RPMI8226 (cell line): ENCODE data around the gene ZNF783.
"Not testable (repeated sequence)": the region's sequence is repeated elsewhere in the genome, so short reads cannot be mapped to it uniquely, and the experiment has no call there.

ENCODE experiments used
- DNase-seq: peaks from one replicate; pipeline ENCODE4 v3.0.0-alpha.2; 2015

Gene ZNF783

DNA sequence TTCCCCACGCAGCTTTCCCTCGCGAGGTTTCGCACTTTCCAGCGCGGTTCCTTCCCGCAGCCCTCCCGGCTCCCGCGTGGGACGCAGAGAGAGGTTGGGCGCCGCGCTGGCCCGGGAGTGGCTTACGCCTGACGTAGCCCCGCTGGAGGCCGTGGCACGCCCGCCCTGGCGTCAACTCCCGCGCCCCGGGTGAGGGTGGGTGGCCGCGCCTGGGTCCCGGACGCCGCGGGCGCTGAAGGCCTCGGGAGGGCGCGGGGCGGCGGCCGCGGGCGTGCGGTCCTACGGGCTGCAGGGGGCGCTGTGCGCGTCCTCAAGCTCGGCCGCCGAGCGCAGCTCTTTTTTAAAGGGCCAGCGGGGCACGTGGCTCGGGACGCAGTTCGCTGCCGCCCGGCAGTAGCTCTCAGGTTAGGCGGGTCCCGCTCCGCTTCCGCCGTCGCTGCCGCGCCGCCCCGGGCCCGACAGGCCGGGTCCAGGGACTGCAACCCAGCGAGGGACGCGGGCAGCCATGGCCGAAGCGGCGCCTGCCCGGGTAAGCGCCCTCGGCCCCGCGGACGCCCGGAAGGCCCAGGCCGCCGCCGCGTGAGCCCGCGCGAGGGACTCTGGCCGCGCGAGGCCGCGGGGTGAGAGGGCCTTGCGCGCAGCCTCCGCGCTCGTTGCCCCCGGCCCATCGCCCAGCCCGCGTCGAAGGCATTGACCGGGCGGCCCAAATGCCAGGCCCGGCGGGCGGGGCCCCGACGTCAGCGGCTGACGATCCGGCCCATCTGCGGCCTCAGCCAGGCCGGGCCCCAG, at the start of gene ZNF783:
Gene ZNF783, plus strand, starts transcription at position 368 of the 789 bp plus-strand sequence. Its CDS starts 138 bp downstream, at position 506.
- DNase-seq = peak; percentile 96

DNA sequence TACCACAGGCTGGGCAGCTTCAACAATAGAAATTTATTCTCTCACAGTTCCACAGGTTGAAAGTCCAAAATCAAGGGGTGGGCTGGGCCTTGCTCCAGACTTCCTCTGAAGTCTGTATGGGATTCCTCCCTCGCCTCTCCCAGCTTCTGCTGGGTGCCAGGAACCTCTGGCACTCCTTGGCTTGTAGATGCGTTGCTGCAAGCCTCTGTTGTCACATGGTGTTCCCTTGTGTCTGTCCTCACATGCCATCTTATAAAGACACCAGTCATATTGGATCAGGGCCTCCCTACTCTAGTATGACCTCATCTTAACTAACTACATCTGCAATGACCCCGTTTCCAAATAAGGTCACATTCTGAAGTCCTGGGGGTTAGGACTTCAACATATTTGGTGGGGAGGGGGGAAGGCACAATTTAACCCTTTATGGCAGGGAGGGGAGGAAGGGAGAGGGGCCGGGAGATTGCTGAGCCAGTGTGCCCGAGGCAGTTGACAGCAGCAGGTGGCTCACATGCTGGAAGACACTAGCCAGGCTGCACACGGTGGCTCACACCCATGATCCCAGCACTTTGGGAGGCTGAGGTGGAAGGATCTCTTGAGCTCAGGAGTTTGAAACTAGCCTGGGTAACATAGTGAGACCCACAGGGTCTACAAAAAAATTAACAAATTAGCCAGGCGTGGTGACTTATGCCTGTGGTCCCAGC, 47.8 kb upstream of the ZNF783 start:
- DNase-seq = no peak

DNA sequence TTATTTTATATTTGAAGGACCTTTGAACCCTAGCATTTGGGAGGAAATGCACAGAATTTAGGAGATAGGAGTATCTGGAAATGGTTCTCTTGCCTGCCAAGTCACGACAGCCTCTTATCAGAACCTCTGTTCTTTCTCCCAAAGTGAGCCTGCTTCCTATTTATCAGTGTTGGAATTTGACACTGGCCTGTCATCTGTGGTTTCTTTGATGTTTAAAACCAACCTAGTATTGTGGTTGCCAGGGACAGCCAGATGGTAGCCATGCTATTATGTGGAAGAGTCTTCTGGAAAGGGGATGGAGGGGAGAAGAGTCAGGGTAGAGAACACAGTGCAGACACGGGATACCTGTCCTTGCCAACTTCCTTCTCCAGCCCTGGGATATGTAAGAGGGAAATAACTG, 45.6 kb upstream of the ZNF783 start:
- no peak for DNase-seq

DNA sequence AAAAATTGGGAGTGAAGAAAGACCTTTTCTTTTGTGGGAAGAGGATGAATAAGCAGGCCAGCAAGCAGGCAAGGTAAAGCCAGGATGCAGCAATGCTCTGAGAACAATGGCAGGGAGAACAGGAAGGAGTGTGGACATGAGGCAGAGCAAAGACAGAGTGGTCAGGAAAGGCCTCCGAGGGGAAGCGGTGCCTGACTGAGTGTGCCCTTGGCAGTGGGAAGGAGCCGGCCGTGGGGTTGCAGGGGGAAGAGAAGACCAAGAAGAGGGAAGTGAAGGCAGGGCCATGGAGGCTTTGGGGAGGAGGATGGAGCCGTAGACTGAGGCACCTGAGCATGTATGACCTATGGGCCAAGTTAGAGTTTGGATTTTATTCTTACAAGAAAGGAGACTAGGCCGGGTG, 44.4 kb upstream of the ZNF783 start:
- no peak for DNase-seq

DNA sequence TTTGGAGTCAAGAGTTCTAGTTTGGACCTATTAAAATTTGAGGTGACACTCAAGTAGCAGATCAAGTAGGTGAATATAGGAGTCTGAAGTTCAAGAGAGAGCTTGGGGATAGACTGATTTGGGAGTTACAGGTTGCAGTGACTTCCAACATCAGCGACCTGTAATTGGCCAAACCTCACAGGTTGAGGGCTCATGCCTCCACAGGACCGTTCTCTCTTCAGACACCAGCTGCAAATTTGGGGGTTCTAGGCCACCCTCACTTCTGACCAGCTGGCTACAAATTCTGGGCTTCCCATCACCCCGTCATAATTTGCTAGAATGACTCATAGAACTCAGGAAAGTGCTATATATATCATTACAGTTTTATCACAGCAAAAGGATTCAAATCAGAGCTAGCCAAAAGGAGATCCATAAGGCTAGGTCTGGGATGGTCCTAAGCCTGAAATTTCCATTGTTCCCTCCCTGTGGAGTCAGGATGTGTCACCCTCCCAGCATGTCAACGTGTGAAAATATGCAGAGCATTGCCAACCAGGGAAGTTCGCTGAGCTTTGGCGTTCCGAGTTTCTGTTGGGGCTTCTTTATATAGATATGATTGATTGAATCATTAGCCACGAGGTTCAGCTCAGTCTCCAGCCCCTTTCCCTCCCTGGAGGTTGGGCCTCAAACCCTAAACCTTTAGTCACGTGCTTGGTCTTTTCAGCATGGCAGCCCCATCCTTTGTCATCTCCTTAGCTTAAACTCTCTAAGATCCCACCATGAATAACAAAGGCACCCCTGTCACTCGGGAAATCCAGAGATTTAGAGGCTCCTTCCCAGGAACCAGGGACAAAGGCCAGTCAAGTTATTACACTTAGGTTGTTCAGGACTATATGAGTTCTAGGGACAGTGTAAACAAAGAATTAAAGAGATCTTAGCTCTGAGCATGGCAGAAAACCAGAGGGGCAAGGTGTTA, 43.3 kb upstream of the ZNF783 start:
- DNase-seq = no peak

DNA sequence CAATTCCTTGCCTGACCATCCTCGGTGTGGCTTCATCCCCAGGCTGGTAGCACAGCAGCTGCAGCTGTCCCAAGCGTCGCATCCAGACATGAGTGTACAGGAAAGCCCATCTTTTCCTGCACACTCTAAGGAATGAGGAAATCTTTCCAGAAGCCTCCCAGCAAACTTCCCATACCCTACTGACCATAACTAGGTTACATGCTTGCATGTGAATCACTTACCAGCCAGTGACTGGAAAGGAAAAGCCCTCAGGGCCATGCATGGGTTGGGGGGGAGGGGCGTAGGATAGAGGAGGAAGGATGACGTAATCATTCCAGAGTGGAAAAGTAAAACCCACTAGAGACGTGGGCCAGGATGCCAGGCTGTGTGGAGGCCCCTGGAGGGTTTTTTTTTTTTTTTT, 41.5 kb upstream of the ZNF783 start:
- no peak for DNase-seq

DNA sequence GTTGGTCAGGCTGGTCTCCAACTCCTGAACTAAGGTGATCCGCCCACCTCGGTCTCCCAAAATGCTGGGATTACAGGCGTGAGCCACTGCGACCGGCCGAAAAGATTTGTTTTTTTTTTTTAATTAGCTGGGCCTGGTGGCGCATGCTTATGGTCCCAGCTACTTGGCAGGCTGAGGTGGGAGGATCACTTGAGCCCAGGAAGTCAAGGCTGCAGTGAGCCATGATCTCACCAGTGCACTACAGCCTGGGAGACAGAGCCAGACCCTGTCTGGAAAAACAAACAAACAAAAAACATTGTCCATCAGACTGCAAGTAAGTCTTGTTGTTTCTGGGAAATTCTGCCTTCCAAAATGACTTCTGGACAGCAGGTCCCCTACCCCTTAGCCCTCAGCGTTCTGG, 38.8 kb upstream of the ZNF783 start:
- DNase-seq = no peak

DNA sequence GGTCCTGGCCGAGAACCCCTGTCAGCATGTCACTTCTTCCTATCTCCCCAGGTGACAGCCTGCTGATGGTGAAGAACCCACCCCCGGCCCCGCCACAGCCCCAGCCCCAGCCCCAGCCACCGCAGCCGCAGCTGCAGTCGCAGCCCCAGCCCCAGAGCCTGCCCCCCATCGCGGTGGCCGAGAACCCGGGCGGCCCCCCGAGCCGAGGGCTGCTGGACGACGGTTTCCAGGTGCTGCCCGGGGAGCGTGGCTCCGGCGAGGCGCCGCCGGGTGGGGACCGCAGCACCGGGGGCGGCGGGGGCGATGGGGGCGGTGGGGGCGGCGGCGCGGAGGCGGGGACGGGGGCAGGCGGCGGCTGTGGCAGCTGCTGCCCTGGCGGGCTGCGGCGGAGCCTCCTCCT, 38.2 kb upstream of the ZNF783 start:
- no peak for DNase-seq

DNA sequence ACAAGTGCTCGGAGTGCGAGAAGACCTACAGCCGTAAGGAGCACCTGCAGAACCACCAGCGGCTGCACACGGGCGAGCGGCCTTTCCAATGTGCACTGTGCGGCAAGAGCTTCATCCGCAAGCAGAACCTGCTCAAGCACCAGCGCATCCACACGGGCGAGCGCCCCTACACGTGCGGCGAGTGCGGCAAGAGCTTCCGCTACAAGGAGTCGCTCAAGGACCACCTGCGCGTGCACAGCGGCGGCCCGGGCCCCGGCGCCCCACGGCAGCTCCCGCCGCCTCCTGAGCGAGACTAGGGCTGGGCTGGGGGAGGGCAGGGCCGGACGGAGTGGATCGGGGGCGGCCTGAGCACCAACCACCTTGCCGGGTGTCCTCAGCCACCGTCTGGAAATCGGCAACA, 37.6 kb upstream of the ZNF783 start:
- DNase-seq = no peak

DNA sequence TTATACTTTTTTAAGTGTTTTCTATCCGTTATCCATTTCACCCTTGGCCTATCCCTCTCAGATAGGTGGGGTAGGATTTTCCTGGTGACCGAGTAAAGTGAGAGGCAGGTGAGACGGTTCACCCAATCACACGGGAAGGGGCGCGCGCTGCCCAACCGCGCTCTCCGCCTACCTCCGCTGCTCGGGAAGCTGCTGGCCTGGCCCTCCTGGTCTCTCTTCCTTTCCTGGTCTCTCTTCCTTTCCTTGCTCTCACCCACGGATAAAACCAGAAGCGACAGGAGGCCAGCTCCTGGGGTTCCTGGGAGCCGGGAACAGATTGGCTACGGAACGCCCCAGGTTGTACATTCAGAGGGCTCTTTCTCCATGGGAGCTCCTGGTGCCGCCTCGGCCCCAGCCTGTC, 36.9 kb upstream of the ZNF783 start:
- DNase-seq = no peak

DNA sequence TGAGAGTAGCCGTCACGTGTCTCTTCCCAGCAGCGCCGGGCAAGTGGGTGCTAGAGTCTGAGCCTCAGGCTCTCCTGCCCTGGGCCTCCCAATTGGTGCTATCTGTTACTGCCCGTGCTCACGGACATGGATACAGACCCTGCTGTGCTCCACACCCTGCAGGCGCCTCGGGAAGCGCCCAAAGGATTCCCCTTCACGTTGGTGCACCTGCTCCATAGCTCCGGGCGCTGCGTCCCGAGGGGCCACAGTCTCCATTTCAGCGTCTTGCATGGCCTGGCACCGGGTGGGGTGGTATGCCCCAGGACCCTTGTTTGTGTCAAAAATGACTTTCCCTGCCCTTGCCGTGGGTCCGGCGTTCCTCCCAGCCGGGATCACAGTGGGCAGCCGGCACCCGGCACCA, 36.3 kb upstream of the ZNF783 start:
- DNase-seq = no peak

DNA sequence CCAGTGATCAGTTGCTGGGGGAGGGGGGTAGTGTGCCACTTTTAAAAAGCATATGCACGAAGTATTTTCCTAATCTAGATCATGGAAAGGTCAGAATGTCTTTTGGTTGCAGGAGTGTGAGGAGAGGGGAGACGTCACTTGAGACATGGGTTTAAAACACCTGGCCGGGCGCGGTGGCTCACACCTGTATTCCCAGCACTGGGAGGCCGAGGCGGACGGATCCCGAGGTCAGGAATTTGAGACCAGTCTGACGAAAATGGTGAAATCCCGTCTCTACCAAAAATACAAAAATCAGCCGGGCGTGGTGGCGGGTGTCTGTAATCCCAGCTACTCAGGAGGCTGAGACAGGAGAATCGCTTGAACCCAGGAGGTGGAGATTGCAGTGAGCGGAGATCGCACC, 35.6 kb upstream of the ZNF783 start:
- DNase-seq = not testable (repeated sequence)

DNA sequence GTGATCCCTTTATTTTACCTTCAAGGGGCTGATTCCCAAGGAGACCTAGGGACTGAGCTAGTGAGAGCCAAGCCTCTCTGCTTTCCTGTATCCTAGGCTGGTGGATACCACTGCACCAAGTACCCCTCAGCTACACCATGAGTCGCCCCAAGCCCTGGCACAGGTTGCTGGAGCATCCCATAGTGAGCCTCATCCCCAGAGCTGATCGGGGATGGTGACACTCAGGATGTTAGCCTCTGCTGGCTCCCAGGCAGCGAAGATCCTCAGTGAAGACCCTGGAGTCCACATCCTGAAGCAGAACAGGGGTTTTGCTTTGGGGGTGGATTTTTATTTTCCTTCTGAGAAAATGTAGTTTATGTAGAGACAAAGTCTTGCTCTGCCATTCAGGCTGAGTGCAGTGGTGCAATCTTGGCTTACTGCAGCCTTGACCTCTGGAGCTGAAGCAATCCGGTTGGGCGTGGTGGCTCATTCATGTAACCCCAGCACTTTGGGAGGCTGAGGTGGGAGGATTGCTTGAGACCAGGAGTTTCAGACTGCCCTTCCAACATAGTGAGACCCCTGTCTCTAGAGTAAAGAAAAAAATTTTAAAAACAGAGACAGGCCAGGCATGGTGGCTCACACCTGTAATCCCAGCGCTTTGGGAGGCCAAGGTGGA, 35.0 kb upstream of the ZNF783 start:
- DNase-seq = no peak

DNA sequence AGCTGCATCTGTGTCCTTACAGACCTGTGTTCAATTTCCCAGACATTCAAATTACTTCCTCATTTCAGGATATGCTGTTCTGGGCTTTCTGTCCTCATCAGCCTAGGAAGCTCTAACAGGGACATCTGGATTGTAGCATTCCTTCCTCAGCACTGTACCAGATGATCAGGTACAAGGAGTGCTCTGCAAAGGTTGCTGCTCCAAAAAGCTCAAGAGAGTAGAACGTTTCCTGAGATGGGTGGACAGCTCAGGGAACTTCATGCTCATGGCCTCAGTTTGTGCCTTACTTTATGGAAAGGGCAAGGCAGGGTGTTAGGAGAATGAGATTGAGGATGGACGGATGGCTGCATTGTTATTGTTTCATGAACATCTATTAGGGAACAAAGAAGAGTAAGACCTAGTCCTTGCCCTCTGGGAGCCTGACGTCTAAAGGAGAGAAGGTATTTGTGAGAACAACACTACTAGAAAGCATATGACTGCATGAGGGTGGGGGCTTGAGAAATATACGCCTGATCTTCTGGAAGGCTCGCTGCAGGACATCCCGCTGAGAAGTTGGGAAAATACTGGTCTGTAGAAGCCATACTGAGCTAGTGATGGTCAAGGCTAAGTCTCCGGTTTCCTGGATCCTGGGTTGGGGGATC, 33.0 kb upstream of the ZNF783 start:
- no peak for DNase-seq

DNA sequence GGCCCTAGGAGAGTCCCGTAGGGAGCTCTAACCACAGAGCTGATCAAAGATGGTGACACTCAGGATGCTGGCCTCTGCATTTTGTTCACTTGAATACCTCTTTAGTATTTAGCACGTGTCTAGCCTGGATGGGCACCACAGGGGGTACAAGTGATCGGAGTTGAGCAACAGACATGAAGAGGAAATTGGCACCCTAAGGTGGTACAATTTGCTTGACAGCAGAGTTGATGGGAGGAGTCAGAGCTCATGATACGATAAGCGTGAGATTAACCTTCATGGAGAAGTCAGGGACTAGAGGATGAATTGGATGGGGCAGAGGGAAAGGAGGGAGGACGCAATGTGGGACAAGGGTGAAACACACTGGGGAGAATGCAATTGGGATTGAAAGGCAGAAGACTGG, 32.5 kb upstream of the ZNF783 start:
- DNase-seq = no peak

DNA sequence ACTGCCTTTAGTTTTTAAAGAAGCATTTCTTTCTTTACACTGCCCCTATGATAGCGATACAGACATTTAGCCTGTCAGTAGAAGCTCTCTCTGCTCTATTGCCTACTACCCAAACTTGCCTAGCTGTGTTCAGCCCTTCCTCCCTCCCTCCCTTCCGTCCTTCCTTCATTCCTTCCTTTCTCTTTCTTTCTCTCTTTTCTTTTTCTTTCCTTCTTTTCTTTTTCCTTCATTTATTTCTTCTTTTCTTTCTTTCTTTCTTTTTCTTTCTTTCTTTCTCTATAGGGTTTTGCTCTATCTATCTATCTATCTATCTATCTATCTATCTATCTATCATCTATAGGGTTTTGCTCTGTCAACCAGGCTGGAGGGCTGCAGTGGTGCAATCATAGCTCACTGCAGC, 29.6 kb upstream of the ZNF783 start:
- no peak for DNase-seq

DNA sequence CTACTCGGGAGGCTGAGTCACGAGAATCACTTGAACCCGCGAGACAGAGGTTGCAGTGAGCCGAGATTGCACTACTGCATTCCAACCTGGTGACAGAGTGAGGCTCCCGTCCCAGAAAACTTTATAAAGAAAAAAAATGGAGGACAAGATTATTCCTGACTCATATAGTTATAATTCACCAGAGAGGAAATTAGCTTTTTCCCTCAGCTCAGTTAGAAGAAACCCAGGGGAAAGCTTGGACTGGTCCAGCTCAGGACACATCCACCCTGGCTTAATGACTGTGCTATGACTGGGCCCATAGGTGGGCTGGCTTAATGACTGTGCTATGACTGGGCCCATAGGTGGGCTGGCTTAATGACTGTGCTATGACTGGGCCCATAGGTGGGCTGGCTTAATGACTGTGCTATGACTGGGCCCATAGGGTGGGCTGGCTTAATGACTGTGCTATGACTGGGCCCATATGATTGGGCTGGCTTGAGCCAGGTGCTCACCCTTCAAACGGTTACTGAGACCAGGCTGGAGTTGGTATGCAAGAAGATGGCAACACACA, 28.3 kb upstream of the ZNF783 start:
- DNase-seq = not testable (repeated sequence)

DNA sequence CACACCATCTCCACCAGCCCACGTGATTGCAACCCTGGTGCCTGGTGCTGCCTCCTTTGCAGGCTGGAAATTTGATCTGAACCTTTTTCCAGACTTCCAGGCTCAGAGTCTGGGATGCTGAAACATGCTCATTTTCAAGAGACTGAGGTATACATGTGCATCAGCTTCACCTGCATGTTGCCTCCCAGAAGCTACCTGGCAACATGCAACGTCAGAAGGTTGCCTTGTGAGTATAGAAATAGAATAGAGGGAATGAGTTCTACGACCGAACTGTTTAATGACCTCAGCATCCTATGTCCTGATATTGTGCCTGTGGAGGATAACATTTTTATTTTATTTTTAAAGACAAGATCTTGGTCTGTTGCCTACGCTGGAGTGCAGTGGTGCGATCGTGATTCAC, 24.5 kb upstream of the ZNF783 start:
- DNase-seq = no peak

DNA sequence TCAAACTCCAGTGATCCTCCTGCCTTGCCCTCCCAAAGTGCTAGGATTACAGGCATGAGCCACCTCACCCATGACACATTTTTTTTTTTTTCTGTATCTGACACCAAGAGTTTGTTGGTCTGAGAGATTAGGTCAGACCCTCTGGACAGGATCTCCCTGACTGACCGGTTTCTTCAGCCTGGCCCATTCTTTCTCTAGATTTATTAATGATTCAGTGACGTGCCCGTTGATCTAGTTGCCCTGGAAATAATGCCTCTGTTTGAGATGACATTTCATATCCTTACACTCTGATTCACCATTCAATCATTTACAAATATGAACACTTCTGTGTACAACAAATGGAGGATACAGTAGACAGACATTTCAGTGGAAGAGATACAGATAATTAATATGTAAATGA, 23.9 kb upstream of the ZNF783 start:
- no peak for DNase-seq

DNA sequence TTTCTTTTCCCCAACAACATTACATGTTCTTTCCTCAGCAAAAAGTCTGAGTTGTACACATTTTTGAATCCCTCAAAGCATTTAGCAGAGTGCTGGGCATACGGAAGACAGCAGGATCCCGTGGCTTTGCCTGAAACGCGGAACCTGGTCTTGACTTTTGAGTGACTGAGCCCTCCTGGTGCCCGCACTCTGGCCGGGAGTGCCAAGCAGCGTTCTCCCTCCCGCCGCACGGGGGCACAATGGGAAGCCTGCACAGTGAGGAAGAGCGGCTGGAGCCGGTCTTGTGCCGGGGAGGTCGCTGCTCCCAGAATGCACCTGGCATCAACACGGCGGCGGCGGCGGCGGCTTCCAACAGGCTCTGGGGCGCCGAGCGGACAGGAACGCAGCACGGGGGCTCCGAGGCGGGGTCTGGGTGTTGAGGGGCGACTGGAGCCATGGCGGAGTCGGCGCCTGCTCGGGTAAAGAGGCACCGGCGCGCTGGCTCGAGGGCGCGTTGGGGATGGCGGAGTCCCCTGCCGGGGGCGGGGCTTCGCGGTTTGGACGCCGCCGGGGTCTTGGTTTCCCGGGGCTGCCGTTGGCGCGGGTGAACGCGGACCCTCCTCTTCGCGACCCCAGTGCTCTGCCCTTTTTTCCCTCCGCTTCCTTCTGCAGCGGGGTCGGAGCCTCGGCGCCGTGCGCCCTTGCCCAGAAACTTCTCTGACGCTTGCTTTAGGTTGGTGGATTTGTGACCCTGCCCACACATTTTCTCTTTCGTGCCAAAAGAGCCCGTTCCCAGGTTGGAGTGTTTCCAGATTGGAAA, 22.5 kb upstream of the ZNF783 start, which contains the start of gene ZNF212:
Gene ZNF212, plus strand, starts transcription at position 307 of the 799 bp plus-strand sequence. Its CDS starts 128 bp downstream, at position 435.
- peak; percentile 96 for DNase-seq

DNA sequence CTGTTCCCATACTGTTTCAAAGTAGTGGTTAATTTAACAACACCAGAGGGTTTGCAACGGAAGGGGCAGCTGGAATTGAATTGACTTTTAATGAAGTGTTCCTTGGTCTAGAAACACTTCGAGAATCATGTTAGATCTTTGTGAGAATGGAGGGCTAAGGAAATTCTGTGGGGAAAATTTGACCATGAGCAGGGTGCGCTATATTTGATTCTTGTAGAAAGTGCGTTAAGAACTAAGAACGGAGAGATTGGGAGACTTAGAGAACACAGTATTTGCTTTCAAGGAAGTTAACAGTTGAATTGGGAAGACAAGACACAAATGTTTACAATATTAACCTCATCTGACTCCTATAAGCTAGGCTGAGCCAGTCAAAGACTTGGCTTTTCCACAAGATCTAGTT, 21.4 kb upstream of the ZNF783 start:
- no peak for DNase-seq
